ENCODE results near the gene SRSF6.
A peak's percentile ranks its signal among the peaks of the same experiment; 100 is the strongest.
"Not testable (repeated sequence)": the region's sequence is repeated elsewhere in the genome, so short reads cannot be mapped to it uniquely, and the experiment has no call there.

SRSF6 gene

DNA sequence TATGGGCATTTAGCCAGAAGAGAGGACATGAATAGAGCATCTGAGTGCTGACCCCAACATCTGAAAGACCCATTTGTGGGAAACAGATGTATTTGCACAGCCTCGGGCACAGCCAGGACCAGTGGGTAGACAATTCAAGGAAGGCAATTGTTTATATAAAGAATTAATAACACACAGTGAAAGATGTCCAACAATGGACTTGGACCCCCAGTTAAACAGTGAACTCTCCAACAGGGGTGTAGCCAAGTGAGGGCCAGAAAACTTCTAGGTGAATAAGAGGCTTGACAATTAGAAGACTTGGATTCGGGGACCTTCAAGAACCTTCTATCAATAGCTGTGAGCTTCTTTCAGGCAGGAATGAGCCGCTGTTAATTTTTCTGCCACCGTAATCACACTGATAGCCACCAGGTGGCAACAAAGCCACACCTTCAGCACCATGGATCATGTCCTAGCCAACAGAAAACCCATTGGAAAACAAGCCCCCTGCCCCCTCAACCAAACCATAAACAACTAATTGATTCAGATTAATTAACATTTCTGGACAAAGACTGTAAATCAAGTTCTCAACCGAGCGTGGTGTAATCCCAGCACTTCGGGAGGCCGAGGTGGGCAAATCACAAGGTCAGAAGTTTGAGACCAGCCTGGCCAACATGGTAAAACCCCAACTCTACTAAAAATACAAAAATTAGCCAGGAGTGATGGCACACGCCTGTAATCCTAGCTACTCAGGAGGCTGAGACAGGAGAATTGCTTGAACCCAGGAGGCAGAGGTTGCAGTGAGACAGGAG is 8.8 kb upstream of the SRSF6 start:
- peak; percentile 10 to 32 for DNase-seq (ENCODE audit: low read depth in 2 of 2)

DNA sequence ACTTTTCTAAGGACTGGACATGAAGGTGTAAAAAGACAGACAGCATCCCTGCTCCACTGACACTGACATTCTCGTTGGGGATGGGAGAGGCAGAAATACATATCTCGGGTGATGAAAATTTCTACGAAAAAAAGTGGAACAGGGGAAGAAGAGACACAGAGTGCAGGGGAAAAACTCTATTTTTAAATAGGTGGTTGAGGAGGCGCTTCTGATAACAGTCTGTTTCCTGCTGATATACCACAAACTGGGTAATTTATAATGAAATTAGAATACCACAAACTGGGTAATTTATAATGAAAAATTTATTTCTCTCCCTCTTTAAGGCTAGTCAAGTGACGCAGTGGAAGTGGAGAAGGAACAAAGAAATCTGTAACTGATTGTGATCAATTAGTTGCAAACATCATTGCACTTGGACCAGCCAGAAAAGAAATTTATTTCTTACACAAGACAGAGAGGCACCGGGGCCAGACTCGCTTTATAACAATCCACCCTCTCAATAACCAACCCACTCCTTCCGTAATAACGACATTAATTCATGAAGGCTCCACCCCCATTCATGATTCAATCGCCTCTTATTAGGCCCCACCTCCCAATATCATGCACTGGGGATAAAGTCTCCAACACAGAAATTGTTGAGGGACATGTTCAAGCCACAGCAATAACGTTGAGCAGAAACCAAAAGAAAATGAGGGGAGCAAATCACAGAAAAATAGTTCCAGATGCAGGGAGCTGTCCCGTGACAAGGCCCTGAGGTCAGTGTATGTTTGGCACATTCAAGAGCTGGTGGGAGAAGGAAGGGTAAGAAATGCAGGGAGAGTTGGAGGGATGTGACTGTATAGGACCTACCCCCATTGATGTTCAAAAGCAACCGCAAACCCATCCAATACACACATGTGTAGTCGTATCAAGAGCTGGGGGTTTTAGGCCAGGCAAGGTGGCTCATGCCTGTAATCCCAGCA is 6.6 kb upstream of the SRSF6 start:
- no peak for DNase-seq (ENCODE audit: low read depth in 2 of 2)

DNA sequence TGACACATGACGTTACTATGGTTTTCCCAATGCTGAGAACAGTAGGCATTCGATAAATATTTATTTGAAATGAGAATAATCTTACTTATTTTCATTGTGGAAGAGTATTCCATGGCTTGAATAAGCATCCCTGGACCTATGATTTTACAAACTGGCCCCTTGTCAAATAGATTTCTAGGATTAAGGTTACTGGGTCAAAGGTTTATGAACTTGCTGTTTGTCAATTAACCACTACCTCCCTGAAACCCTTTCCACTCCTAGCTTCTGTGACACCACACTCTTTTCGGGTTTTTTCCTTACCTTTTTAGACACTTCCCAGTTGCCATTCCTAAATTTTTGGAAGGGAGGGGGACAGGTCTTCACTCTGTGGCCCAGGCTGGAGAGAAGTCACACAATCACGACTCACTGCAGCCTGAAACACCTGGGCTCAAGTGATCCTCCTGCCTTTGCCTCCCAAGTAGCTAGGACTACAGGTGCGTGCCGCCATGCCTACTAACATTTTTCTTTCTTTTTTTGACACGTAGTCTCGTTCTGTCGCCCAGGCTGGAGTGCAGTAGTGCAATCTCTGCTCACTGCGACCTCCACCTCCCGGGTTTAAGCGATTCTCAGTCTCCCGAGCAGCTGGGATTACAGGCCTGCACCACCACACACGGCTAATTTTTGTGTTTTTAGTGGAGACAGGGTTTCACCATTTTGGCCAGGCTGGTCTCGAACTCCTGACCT is 5.1 kb upstream of the SRSF6 start:
- no peak for DNase-seq (ENCODE audit: low read depth in 2 of 2)

DNA sequence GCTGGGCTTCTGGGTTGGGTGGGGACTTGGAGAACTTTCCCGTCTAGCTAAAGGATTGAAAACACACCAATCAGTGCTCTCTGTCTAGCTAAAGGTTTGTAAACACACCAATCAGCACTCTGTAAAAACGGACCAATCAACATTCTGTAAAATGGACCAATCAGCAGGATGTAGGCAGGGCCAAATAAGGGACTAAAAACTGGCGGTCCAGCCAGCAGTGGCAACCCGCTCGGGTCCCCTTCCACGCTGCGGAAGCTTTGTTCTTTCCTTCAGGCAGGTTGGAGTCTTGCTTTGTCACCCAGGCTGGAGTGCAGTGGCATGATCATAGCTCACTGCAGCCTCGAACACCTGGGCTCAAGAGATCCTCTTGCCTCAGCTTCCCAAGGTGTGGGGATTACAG is 1.4 kb upstream of the SRSF6 start:
- DNase-seq (ENCODE audit: low read depth in 2 of 2) = not testable (repeated sequence)

DNA sequence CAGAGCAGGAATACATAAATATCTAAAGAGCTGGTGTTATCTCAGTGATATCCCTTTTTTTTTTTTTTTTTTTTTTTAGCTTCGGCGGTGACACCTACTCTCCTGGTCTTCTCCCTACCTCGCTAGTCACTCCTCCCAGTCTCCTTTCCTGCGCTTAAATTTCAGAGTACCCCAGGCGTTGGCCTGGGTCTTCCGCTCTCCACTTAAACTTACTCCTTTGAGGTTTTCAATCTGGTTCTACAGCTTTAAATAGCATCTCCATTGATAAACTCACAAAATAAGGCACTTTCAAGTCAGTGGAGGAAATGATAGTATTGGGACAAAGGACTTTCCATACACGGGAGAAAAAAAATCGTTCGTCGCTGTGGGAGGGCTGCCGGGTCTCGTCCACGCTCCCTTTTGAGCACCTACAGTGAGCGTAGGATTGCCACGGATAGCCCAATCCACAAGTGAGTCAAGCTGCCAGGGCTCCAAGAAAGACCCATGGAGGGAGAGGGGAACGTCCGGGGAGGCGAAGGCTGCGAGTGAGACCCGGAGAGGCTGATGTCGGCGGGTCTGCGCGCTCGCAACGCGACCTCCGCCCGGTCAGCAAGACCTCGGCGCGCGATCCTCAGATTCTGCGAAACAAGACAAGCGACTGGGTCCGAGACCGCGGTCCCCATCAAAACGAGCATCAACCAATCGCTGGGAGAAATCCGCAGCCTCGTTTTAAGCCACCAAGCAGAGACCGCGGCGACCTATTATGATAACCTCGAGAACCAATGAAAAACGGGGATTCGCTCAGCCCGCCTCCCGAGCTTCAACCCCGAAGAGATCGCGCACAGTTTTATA is 672 bp upstream of the SRSF6 start:
- DNase-seq (ENCODE audit: low read depth in 2 of 2) = peak; percentile 78 to 80

DNA sequence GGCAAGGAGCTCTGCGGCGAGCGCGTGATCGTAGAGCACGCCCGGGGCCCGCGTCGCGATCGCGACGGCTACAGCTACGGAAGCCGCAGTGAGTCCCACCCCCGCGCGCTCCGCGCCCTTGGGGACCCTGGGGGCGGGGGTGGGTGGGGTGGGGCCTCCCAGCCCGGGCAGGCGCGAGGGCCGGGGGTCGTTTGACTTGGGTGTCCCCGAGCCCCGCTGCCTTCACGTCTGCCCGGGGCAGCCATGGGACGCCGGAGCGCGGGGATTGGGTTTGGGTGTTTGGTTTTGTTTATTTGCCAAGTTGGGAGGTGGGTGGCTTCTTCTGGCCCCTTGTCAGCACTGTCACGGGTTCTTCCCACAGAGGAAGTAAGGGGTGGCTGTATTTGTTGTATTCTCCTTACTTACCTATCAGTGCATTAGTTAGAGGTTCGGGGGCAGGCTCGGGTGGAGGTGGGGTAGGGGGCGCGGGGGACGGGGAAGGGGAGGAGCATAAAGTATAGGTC is 777 bp downstream of the SRSF6 start:
- peak; percentile 4 to 9 for DNase-seq (ENCODE audit: low read depth in 2 of 2)

DNA sequence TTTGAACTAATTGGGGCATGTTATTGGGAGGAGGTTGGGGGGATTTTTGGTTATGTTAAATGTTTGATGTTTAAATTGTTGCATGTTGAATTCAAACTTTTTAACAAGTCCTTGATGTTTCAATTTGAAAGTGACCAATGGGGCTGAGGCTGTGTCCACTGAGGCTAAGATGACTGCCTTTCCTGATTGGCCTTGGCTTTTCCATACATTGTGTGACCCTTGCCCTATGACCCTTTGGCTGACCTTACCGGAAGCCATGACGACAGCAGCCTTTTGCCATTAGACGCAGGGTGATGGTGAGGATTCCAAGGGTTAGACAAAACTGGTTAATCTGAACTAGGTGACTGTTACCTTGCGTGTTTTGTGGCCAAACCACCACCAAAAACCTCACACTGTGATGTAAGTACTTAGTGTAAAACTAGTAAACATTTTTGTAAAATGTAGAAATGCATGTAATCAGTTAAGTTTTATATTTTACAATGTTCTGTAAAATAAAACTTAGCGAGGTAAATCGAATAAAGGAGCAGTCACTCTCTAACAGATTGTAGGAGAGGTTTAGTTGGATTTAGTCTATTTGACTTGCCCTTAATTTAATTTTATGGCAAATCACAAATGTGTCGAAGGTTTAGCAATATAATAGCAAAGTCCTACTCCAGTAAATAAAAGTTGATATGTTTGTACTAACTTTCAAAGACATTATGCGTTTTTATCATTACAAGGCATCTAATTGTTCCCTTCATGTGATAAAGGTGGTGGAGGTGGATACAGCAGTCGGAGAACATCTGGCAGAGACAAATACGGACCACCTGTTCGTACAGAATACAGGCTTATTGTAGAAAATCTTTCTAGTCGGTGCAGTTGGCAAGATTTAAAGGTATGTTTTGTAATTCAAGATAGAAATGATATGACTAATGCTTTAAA is 1.6 kb downstream of the SRSF6 start:
- peak in 1 of 2 donors; percentile 30 for DNase-seq (ENCODE audit: low read depth in 2 of 2)

DNA sequence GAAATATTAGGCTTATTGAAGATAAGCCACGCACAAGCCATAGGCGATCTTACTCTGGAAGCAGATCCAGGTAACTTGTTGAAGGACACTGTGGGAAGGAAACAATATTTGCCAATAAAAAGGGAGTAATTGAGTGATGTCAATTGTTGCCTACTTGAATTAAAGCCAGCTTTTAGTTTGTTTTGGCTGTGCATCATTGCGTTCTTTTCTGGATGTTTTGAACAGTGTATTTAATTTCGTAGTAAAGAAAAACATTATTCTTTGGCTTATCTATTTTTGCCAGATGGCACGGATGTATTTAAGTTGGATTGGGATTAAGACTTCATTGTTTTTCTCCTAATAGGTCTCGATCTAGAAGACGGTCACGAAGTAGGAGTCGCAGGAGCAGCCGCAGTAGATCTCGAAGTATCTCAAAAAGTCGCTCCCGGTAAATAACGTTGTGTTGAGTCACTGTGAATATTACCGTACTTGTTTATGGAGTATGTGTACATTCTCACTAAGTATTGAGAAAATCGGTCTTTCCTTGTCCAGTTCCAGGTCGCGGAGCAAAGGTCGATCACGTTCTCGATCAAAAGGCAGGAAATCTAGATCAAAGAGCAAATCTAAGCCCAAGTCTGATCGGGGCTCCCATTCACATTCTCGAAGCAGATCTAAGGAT is 2.6 kb downstream of the SRSF6 start:
- no peak for DNase-seq (ENCODE audit: low read depth in 2 of 2)

DNA sequence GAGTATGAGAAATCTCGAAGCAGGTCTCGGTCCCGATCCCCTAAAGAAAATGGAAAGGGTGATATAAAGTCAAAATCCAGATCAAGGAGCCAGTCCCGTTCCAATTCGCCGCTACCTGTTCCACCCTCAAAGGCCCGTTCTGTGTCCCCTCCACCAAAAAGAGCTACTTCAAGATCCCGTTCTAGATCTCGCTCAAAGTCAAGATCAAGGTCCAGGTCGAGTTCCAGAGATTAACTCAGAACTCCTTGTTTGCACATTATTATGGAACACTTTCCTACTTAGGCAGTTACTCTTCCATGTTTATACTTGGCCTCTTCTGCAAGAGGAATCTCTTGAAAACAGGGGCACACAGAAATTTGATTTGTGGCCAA is 3.1 kb downstream of the SRSF6 start:
- no peak for DNase-seq (ENCODE audit: low read depth in 2 of 2)

DNA sequence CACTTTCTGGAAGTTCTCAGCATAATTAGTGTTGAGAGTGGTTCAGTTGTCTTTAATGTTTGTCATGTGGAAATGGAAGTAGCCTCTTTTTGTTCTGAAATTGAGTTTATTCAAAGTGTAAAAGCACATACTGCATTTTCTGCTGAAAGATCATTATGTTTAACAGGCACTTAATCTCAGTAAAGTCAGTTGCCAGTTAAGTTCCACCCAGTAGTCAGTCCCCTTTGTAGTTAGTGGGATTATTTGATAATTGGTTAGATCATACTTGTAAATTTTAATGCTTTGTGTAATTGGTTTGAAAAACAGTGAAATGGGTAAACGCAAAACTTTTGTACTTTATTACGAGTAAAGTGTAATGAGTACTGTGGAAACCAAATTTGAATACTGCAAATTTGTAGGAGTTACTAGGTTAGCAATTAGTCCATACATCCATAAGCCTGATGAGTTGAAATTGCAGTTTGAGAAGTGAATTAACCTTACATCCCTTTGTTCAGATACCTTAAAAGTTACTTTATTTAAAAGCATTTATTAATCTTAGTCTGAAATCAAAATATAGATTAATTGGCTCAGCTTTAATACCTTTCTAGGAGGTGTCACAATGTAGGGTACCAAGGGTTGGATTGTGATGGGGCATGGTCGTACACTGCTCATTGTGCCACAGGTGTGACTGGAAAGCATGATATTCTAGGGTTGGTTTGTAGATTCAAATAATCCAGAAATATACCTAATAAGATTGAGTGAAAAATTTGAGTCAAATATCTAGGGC is 4.4 kb downstream of the SRSF6 start:
- no peak for DNase-seq (ENCODE audit: low read depth in 2 of 2)

DNA sequence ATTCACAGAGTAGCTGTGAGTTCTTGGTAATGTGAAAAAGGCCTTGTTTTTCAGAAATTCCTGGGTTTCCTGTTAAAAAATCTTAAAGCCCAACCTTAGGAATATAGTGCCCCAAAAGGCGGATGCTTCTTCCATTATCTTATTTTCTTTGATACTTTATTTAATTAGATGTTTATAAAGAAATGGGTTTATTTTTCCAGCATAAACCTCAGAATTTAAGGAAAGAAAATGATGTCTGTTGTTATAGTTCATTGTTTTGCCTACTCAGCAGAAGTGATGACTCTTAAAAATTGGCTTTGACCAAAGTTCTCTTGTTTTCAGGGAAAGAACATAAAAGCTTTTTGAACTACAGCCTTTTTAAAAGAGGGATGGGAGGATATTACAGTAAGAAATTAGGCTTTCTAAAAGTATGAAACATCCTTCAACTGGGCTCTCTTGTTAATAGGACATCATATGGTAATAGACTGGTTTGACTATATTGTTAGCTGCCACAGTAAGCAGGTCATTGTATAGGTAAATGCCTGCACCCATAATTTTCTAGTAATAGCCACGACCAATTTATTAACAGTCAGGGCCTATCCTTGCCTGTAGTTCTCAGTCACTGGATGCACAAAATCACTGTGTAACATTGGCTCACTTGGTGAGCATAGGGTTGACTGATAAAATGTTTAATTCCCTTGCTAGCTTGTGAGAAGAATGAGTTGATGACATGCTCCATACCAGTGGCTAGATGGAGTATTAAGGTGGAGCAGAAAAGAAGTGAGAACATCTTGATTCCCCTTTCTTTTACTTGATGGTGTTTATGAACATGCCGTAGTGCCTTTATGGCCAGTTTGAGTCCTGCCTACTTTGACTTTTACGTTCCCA is 5.2 kb downstream of the SRSF6 start:
- DNase-seq (ENCODE audit: low read depth in 2 of 2) = no peak

DNA sequence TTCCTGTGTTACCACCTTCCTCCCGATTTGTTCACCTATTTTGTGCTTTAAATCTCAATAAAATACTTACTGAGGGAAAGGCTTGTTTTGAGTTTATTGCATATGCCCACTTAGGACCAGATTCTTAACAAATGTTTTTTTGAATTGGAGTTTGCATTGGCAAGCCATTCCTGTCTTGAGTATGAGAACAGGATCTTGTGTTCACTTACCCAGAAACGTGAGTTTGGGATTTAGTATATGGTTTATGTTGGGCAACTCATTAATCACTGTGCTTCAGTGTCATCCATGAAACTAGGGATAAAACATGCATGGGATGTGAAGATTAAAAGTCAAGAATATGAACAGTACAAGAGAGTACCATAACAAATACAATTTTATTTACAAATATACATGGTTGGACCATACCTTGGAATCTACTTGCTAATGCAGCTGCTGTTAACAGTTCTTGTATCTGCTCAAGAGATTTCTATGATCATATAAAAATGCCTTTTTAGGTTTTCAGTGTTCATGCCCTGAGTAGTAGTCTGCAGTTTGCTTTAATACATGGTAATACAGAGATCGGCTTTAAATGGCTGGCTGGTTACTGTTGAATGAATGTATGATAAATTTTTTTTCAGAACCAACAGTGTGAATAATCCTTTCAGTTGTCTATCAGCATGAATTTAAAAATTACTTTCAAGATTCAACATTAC is 6.0 kb downstream of the SRSF6 start:
- DNase-seq (ENCODE audit: low read depth in 2 of 2) = no peak

DNA sequence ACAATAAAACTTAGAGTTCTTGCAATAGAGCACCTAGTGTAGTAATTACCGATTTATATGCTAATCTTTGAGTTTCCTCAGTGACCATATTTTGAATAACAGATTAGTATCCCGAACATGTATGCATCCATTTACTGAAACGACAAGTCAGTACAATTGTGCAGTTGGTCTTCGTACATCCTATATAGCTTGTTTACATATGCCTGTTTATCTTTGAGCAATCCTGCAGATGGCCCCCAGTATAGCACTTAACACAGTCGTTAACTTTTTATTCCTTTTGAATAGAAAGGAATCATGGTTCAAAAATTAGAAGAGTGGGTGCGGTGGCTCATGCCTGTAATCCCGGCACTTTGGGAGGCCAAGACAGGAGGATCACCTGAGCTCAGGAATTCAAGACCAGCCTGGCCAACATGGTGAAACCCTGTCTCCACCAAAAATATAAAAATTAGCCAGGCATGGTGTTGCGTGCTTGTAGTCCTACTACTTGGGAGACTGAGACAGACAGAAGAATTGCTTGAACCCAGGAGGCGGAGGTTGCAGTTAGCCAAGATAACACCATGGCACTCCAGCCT is 6.6 kb downstream of the SRSF6 start:
- no peak for DNase-seq (ENCODE audit: low read depth in 2 of 2)

DNA sequence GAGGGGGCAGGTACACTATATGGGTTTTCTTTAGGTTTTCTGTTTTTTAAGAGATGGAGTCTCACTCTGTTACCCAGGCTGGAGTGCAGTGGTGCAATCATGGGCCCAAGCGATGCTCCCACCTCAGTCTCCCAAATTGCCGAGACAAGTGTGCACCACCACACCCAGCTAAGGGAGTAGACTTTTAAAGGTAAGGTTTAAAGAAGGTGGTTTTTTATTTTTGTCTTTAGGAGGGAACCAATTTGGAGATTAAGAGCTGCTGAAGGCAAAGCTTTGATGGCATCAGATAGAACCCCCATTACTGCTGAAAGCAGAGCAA is 7.9 kb downstream of the SRSF6 start:
- DNase-seq (ENCODE audit: low read depth in 2 of 2) = no peak

DNA sequence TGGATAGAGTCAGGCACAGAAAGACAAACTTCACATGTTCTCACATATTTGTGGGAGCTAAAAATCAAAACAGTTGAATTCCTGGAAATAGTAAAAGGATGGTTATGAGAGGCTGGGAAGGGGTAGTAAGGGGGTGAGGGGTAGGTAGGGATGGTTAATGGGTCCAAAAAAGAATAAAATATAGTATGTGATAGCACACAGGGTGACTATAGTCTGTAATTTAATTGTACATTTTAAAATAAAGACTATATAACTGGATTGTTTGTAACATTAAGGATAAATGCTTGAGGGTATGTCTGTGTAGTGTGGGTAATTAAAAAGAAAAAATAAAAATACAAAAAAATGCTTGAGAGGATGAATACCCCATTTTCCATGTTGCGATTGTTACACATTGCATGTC is 9.9 kb downstream of the SRSF6 start:
- DNase-seq (ENCODE audit: low read depth in 2 of 2) = no peak

DNA sequence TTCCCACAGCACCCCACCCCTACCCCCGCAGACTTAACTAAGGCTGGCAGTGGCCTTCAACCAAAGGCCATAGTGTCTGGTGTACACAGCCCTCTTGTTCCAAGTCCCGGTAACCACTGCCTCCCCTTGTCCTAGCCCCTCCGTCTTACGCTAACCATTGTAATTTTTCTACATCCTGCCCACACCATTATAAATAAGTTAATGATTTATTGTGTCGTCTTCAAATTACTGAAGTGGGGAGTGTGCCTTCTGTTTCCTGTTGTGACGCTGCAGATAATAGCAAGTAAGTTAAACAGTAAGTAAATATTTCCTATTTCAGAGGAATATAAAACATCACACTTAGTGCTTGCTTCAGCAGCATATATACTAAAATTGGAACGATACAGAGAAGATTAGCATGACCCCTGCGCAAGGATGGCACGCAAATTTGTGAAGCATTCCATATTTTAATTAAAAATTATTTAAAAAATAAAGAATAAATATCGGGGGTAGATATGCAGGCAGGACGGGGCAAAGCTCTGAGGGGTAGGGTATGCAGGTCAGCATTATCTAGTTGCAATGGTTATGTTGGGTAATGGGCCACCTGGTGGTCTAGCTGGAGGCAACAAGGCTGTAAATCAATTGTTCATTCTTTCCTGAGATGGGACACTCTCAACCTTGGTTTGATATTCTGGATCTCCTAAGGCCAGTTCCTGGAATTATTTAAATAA is 15.1 kb downstream of the SRSF6 start:
- no peak for DNase-seq (ENCODE audit: low read depth in 2 of 2)

DNA sequence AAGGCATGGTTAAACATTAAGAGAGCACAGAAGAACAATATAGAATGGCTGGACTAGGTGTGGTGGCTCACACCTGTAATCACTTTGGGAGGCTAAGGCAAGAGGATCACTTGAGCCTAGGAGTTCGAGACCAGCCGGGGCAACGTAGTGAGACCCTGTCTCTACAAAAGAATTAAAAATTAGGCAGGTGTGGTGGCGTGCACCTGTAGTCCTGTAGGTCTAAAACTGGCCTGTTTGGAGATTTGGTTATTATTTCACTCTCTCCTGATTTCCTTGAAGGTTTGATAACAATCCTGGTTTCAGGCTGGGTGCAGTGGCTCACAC is 15.6 kb downstream of the SRSF6 start:
- DNase-seq (ENCODE audit: low read depth in 2 of 2) = no peak

Data from stimulated activated CD4-positive, alpha-beta T cell treated with anti-CD3 and anti-CD28 coated beads, Interleukin-15, amount 100 ng/mL, for 48 hours (primary cell).